GM18873 (cell line): ENCODE data around the gene ARHGEF7.

ENCODE experiments used
- ATAC-seq: cut with Tn5 transposase; IDR thresholded peaks from one replicate; pipeline ENCODE4 v1.9.1; 2021; ENCODE audit warnings: mild to moderate bottlenecking, moderate library complexity, moderate number of reproducible peaks; ENCODE audit not compliant: unreplicated experiment, low FRiP score

The ARHGEF7 gene

DNA sequence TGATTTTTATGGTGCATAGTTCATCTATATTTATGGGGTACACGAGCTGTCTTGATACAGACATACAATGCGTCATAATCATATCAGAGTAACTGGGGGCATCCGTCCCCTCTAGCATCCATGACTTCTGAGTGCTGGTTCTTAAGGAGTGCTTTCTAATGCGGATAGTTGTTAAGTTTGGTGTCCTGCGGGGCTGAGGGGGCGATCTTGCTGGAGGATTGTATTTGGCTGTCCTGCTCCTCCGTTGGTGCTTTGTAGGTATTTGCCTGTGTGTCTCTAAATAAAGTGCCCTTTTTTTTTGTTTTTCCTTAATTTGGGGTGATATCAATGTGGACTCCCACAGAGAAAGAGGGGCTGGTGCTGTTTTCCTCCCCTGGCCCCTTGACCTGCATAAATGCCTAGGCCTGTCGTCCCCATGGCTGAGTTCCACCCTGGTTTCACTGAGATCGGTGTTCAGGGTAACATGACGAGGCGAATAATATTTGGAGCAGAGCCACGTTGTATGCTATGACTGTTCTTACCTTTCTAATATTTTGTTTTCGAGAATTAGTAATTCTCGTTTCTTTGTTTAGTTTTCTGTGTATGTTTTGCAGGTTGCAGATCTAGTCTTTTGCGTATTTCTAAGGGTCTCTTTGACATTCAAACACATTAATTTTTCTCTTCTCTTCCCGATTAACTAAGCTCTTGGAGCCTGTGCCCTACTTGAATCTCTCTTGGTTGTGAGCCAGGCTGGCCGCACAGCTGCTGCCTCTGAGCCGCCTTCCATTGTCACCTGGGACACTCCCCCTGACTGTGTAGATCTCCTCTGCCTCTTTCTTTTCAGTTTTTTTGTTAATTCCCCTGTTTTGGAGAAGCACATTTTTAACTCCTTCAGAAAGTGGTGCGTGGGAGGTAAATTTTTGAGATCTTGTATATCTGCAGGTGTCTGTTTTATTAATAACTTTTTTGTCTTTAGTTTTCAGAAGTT, 100.3 kb downstream of the ARHGEF7 start:
- no peak for ATAC-seq

DNA sequence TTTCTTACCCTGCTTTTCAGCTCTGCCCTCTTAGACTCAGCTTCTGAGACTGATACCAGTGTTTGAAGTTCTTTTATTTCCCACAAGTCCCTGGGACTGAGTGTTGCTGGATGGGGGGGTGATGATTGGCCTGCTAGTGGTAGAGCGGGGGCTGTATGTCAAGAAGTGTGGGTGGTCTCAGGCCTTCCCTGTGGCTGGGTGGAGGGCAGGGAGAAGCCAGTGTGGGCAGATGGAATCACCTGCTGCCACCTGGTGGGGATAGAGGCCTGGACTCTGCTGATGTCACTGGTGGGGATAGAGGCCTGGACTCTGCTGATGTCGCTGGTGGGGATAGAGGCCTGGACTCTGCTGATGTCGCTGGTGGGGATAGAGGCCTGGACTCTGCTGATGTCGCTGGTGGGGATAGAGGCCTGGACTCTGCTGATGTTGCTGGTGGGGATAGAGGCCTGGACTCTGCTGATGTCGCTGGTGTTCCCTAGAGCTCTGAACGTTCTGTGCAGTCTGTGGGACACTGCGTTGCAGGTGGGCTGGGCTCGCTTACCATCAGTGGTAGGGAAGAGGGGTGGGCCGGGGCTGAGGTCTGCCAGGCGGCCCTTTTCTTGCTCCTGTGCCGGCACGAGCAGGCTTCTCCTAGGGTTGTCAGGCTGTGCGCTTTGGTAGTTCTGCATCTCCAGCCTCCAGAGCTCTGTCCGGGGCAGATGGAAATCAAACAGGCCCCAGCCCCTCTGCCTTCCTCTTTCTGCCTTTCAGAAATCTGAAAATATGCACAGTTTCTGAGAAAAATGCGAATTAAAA, 101.3 kb downstream of the ARHGEF7 start:
- ATAC-seq = no peak

DNA sequence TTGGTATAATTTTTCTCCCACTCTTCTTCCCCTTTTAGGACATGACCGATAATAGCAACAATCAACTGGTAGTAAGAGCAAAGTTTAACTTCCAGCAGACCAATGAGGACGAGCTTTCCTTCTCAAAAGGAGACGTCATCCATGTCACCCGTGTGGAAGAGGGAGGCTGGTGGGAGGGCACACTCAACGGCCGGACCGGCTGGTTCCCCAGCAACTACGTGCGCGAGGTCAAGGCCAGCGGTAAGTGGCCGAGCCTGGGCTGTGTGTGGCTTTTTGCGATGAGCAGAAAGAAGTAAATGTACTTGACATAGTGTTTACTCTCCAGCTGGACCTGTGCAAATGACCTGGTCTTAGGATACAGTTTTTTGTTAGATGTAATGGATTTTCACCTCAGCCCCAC, 102.5 kb downstream of the ARHGEF7 start:
- no peak for ATAC-seq

DNA sequence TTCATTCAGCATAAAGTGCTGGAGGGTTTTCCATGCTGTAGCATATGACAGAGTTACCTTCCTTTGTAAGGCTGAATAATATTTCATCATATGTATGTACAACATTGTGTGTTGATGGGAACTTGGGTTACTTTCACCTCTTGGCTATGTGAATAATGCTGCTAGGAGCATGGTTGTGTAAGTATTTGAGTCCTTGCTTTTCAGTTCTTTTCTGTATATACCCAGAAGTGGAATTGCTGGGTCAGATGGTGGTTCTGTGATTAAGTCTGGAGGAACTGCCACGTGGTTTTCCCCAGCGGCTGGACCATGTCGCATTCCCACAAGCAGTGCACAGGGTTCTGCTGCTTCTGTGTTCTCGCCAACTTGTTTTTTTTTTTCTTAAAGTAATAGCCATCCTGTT, 104.2 kb downstream of the ARHGEF7 start:
- no peak for ATAC-seq

DNA sequence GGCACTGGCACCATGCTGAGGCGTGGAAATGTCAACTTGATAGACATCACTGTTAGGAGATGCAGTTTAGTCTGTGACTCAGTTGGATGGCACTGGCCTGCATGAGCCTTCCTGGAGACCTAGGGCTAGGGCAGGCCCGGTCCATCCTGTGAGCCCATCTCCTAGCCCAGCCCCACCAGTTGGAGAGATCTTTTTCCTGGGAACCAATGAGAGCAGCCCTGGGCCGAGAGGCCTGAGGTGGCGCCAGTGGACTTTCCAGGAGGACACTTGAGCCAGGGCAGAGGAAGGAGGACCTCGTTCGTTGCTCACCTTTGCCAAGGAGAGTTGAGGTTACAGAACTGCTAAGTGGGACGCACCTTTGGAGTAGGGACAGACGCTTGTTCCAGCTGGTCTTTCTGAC, 104.8 kb downstream of the ARHGEF7 start:
- ATAC-seq = no peak

DNA sequence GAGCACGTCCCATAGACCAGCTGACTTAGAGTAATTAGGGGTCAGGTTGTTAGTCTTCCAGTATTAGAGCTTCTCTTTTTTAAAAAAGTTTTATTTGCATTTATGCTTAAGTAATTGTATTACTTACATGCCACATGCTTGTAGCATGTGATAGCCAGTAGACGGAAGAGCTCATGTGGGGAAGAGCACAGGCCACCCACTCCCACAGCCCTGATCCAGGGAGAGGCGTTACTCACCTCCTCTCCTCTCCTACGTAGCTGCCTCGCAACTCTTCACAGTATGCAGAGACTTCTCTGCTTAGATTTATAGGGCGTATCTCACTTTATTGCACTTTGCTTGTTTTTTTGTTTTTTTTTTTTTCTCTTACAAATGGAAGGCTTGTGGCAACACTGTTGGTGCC, 110.1 kb downstream of the ARHGEF7 start:
- no peak for ATAC-seq

DNA sequence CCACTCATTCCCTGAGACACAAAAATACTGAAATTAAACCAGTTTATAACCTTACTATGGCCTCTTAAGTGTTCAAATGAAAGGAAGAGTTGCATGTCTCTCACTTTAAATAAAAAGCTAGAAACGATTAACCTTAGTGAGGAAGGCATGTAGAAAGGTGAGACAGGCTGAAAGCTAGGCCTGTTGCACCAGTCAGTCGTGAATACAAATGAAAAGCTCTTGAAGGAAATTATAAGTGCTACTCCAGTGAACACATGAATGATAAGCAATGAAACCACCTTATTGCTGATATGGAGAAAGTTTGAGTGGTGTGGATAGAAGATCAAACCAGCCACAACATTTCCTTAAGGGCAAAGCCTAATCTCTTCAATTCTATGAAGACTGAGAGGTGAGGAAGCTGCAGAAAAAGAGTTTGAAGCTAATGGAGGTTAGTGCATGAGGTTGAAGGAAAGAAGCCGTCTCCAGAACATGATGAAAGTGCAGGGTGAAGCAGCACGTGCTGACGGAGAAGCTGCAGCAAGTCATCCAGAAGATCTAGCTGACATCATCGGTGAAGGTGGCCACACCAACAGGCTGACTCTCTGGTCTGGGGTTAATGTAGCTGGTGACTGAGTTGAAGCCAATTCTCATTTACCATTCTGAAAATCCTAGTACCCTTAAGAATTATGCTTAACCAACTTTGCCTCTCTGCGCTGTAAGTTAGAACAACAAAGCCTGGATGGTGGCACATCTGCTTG, 110.9 kb downstream of the ARHGEF7 start:
- ATAC-seq = no peak

DNA sequence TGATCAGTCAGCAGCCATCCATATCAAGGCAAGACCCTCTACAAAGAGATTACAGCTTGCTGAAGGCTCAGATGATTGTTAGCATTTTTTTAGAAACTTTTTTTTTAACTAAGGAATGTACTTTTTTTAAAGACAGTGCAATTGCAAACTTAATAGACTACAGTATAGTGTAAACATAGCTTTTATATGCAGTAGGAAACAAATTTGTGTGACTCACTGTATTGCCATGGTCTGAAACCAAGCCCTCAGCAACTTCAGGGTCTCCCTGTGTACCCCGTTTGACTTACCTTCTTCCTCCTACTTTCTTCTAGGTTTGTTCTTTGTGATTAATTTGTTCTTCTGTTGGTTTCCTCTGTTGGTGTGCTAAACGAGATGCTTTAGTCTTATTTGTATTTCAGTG, 112.3 kb downstream of the ARHGEF7 start:
- ATAC-seq = no peak

DNA sequence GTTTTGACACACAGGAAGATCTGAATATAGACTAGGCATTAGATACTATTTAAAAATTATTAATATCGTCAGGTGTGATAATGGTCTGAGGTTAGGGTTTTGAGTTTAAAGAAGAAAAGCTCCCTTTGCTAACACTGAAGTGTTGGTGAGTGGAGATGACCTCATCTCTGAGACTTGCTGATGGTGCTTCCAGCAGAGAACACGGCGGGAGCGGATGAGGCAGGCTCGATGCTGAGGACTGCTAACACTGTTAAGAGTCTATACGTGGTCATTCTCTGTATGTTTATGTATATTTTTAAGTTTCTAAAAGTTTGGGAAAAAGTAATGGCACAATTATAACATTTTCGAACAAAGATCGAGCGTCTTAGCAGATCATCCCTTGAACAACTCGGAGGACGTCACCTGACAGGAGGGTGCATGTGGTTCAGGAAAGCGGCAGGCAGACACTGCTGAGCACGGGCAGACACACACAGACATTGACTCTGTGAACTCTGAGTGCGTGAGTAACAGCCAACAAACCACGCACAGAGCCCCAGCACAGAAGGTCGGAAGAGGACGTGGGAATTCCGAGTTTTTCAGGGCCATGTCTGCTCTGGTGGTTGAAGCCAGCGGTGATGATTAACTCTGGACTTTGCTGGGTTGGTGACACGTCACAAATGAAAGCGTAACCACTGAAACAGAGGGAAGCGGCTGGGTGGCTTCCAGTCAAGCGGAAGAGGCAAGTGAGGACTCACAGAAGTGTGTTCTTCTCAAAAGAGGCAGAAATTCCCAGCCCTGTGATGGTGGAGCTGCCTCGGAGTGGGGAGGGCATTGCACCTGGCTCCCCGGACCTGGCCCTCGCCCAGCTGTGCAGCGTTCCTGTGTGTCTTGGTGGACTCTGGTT, 113.4 kb downstream of the ARHGEF7 start:
- no peak for ATAC-seq

DNA sequence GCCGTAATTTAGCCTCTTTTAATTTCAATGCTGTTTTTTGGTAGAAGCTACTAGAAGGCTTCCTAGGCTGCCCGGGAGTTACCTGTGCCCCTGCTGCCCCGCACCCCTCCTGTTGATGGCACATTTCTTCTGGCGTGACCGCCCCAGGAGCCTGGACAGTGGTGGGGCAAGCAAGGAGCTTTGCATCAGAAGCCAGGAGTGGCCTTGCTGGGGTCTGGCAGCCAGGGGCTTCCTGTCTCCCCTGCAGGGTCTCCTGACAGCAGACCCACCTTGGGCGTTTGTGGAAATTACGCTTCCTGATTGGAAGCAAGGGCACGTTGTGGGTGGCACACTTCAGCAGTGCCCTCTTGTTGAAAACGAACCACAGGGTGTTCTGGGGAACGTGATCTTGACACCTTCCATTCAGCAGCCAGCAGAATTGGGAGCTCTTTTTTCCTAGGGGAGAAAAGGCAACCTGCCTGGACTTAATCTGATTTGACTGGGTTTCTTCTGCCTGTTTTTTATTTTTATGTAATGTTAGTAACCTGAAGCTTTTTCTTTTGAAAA, 115.3 kb downstream of the ARHGEF7 start:
- ATAC-seq = no peak

DNA sequence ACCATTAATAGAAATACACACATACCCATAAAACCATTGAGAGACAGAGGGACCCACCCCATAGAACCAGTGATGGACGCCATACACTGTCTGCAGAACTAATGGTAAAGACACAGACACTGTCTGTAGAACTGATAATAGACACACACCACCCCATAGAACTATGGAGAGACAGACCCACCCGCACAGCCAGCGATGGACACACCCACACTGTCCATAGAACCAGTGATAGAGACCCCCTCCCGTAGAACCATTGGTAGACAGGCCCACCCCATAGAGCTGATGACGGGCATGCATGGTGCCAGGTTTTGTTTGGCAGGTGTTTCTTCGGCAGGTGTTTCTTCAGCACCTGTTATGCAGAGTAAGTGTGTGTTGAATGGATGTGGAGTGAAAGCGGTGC, 117.1 kb downstream of the ARHGEF7 start:
- no peak for ATAC-seq

DNA sequence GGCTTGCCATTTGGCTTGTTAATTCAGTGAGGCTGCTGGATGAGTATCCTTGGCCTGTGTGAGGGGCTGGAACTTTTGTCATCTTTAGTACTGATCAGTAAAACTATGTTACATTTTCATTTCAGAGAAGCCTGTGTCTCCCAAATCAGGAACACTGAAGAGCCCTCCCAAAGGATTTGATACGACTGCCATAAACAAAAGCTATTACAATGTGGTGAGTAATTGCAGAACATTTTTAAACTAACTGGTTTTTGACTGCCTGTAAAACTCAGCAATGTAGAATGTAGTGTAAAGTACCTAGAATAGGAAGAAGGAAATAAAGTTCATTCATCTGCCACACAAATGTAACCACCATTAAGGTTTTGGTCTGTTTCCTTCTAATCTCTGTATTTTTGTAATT, 118.0 kb downstream of the ARHGEF7 start:
- no peak for ATAC-seq

DNA sequence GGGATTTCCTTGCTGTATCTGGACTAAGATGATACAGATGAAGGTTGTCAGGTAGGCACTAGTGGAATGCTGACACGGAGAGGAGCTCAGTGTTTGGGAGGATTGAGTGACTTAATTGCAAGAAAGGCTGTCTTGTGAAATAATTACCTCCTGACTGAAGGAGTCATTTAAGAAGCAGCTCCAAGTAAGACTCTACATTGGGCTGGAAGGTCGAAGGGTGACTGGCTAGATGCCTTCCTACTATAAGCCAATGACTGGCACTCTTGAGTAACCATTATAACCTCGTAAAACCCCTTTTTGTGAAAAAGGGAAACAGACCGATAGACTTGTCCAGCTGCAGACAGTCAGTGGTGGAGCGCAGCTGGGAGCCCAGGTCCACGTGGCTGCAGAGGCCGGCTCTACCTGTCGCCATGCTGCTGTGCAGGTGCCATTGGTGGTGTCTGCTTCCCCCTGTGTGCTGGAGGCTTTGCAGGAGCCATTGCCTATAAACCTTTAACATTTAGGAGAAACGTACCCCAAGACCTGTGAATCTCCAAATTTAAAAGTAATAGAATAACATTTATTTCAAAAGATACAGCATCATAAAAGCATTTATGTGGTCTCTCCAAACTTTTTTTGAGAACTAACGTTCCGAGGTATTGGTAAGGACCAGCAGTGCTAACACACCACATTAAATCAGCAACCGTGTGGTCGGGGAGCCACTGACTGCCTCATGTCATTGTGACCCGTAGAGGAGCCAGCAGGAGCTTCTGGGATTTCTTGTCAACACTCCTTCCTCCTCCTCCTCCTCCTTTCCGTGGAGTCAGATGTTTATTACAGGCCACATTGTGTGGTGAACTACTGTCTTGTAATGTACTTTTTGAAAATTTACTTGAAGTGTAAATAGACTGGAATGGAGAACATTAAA, 124.9 kb downstream of the ARHGEF7 start:
- no peak for ATAC-seq

DNA sequence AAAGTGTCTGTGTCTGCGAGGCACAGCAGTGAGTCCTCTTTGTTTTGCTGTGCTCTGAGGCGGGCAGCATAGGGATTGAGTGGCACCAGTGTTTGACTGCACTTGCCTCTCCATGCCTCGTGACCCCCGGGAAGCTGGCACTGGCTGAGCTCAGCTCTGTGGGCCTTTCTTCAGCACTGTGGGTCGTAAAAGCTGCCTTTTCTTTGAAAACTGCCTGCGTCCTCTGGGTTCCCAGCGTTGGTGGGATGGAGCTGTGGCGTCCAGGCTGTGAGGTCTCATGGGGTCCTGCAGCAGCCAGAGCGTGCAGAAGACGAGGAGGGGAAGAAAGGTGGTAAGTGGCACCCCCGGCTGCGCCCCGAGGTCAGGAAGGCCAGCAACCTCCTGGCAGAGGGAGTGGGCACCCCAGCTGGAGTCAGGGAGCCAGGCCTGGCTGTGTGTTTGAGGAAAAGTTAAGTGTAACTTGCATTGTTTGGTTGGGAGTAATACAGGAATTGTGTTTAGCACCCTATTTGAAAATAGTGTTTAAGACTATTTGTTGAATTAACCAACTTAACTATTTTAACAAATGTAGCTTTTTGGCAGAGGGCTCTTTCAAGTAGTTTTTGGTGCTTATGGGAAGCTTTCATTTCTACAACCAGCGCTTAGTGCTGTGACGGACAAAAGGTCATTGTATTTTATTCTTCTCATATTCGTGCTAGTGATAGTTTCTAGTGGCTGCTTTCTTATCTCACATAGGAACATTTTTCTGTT, 126.1 kb downstream of the ARHGEF7 start:
- no peak for ATAC-seq

DNA sequence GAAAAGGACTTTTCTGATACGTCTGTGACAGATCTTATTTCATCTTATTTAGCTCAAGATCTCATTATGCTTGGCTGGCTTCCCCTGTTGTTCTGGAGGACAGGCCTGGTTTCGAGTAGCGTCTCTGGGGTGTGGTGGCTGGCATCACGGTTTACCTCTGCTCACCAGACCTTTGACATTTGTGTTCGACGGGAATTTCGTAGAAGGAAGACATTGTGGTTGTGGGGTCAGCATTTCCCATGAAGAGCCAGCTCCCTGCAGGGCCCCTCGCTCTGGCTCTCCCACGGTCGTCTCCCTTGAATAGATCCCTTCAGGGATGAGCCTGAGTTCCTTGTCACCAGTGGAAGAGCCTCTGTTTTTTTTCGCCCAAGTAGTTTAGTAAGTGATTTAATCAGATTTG, 126.8 kb downstream of the ARHGEF7 start:
- ATAC-seq = no peak

DNA sequence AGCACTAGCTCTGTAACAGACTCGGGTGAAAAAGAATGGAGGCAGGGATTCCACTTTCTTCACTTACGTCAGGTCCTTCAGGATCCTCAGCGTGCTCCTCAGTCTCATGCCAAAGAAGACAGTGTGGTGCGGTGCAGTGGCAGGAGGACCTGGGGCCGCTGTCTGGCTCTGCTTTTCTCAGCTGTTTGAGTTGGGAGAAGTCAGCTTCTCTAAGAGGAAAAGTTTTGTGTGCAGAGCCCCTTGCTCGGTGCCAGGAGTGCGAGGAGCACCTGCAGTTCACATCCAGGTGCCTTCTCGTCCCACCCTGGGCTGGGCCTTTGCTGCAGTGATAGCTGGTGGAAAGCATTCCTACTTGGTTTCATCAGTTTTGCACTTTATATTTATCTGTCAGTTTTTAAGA, 127.5 kb downstream of the ARHGEF7 start:
- ATAC-seq = no peak

DNA sequence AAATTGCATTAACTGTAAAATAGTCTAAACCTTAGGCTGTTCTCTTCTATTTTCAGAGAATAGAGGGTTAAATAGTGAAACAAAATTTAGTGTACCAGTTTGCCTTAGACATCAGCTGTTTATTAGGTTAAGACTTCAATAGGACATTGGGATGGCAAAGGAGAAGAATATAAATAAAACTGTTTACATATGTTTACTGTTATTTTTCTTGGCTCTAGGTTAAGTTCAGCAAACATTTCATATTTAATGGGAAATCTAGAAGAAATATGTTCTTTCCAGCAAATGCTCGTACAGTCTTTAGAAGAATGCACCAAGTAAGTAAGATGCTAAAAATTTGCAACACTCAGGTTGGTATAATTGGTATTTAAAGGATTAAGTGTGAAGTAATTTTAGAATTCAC, 128.9 kb downstream of the ARHGEF7 start:
- ATAC-seq = no peak
